ENCODE data around the gene AK5.

Gene AK5

GRCh38 chr1:77552626-77553025, 270.8 kb downstream of the AK5 start:
- TF ChIP-seq SIN3A (IDR thresholded peaks at IDR 0.05; ENCODE audit: borderline replicate concordance, insufficient read depth, low read length) (no peak), REST (IDR thresholded peaks at IDR 0.05; ENCODE audit: insufficient read depth in 1 of 2, low read depth in 2 of 2, low read length in 2 of 2) (no peak), TAF1 (IDR thresholded peaks at IDR 0.05; ENCODE audit: borderline replicate concordance, insufficient read depth, low read length) (no peak), FOXP2 (optimal IDR thresholded peaks at IDR 0.05; ENCODE audit: borderline replicate concordance, extremely low read depth, extremely low read length, insufficient read depth) (no peak), POLR2AphosphoS5 (IDR thresholded peaks at IDR 0.05; ENCODE audit: low read depth, low read length) (no peak)

GRCh38 chr1:77553568-77554291, 271.9 kb downstream of the AK5 start:
- TF ChIP-seq REST (IDR thresholded peaks at IDR 0.05; ENCODE audit: insufficient read depth in 1 of 2, low read depth in 2 of 2, low read length in 2 of 2) (no peak), FOXP2 (optimal IDR thresholded peaks at IDR 0.05; ENCODE audit: borderline replicate concordance, extremely low read depth, extremely low read length, insufficient read depth) (no peak), POLR2AphosphoS5 (IDR thresholded peaks at IDR 0.05; ENCODE audit: low read depth, low read length) (no peak), TAF1 (IDR thresholded peaks at IDR 0.05; ENCODE audit: borderline replicate concordance, insufficient read depth, low read length) (no peak), SIN3A (IDR thresholded peaks at IDR 0.05; ENCODE audit: borderline replicate concordance, insufficient read depth, low read length) (no peak)

GRCh38 chr1:77556045-77556444, 274.2 kb downstream of the AK5 start:
- TF ChIP-seq POLR2AphosphoS5 (IDR thresholded peaks at IDR 0.05; ENCODE audit: low read depth, low read length) (no peak), REST (IDR thresholded peaks at IDR 0.05; ENCODE audit: insufficient read depth in 1 of 2, low read depth in 2 of 2, low read length in 2 of 2) (no peak), SIN3A (IDR thresholded peaks at IDR 0.05; ENCODE audit: borderline replicate concordance, insufficient read depth, low read length) (no peak)

GRCh38 chr1:77557053-77557452, 275.2 kb downstream of the AK5 start:
- TF ChIP-seq TAF1 (IDR thresholded peaks at IDR 0.05; ENCODE audit: borderline replicate concordance, insufficient read depth, low read length): no peak
- TF ChIP-seq REST (IDR thresholded peaks at IDR 0.05; ENCODE audit: insufficient read depth in 1 of 2, low read depth in 2 of 2, low read length in 2 of 2): no peak
- no peak for TF ChIP-seq SIN3A (IDR thresholded peaks at IDR 0.05; ENCODE audit: borderline replicate concordance, insufficient read depth, low read length)
- no peak for TF ChIP-seq FOXP2 (optimal IDR thresholded peaks at IDR 0.05; ENCODE audit: borderline replicate concordance, extremely low read depth, extremely low read length, insufficient read depth)
- no peak for TF ChIP-seq POLR2AphosphoS5 (IDR thresholded peaks at IDR 0.05; ENCODE audit: low read depth, low read length)
